ENCODE data around the gene NFATC1.
A peak's percentile ranks its signal among the peaks of the same experiment; 100 is the strongest.

NFATC1 gene

DNA sequence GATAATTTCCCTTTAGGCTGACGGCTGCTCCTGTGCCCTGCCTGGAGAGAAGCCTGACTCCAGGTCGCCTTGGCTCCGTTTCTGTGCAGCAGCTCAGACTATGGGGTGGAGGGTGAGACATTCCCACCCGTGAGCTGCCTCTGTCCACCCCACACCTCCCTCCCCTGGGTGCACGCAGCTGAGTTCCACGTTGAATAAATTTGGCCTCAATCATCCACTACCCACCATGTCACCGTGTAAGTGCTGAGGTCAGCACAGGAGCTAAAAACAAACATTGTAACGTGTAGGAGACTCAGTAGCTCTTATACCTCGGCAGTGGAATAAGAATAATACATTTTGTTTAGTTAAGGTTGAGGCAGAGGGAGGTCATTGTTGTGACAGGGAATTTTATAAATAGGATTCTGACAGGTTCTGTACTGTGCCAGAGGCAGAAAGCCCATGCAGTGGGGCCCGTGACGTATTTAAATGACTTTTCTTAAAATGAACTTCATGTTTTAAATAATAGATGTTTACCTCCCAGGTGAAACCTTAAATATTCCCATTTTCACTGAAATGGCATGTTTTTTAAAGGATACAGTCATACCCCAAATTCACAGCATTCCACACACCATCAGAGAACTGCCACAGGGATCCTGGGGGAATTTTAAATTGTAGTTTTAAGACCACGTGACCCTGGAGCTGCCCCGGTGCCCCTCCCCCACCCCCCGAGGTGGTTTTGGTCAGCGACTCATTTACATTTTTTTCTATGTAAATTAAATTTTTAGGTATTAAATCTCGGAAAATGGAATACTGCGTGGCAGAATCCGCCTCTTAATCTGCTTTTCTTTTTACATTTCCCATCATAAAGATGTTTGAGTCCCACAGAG lies 50.2 kb downstream of the NFATC1 start:
- DNase-seq = no peak

DNA sequence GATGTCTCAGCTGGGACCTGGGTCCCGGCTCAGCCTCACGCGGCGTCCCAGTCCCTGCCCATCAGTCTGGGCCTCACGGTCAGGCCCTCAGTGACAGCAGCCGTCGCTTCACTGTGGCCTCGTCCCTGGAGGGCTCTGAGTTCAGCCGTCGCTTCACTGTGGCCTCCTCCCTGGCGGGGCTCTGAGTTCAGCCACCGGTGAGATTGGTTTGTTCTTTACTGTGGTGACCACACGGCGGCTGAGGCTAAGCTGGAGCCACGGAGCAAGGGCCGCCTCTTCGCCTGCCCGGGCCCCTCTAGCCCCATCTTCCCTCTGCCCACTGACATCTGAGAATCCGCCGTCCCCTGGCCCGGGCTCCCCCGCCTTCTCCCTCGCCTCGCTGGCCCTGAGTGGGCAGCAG lies 51.2 kb downstream of the NFATC1 start:
- DNase-seq = no peak

- DNase-seq = no peak
Observed at GRCh38 chr18:79447703-79448367, 52.1 kb downstream of the NFATC1 start.

DNA sequence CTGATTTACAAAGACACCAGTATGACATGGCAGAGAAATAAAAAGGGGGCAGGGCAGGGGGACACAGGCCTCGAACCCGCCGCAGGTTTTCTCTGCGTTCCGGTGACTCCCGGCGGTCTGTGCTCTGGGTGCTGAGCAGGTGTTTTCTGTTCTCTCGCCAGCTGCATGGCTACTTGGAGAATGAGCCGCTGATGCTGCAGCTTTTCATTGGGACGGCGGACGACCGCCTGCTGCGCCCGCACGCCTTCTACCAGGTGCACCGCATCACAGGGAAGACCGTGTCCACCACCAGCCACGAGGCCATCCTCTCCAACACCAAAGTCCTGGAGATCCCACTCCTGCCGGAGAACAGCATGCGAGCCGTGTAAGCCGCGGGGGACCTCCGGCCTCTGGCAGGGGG lies 52.9 kb downstream of the NFATC1 start:
- DNase-seq = no peak

DNA sequence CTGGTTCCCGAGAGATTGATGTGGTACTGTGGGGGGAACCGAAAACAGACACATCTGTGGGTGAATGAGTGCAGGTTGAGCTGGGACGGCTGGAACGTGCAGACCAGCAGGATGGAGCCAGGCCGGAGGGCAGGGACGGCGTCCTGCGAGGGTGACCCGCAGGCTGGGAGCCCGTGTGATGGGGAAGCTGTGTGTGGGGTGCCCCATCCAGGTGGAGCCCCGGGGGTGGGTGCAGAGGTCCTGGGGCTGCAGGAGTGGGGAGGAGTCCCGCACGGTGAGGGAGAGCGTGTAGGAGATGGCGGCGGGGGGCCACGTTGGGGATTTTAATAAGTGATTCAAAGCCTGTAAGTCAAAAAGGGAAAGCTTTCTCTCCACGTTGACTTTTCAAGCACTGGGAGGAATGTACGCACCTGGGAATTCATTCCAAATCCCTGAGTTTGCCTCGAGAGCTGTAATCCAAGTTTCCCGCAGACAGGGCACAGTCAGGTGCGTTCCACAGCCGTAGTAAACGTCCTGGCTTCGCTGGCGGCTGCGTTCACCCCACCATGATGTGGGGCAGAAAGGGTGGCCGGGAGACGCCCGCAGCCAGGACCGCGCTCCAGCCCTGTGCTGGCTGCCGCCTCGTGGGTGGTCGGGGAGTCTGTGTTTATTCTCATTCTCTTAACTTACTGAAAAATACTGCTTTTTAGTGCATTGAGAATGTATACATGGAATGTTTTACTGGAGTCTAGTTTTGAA lies 54.0 kb downstream of the NFATC1 start:
- no peak for DNase-seq

GRCh38 chr18:79450289-79451080 lies 54.8 kb downstream of the NFATC1 start:
- DNase-seq = no peak

DNA sequence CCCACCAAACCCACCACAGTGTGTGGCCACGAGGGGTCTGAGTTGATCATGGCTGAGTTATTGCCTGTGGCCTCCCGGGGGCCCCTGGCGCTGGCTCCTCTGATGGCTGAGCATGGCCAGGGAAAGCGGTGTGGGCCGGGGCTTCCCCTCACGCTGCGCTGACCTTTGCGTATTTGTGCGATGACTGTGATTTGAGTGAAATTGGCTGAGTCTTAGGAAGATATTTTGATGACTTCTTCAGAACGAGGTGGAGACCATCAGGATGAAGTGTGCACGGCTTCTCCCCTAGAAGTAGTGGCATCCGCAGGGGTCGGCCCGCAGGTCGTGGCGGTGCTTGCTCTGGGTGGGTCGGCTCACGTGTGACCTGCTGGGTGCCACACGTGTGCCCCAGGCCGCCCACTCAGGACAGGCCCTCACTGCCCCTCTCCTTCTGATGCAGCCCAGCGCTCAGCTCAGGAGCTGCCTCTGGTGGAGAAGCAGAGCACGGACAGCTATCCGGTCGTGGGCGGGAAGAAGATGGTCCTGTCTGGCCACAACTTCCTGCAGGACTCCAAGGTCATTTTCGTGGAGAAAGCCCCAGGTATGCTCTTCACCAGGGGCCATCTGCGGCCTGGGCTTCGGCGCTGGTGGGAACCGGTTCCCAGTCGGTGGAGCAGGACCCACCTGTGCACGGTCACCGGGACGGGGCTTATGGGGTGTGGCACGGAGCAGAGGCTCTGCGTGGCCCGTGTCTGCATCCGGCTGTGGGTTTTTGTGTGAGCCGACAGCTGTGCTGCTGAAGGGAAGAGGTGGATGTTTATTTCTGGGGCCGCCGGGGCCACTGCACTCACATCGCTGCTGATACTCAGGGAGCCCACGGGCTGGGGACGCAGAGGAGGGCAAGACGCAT lies 55.8 kb downstream of the NFATC1 start:
- DNase-seq = no peak

- no peak for DNase-seq
Observed at GRCh38 chr18:79452190-79452990, 56.7 kb downstream of the NFATC1 start.

DNA sequence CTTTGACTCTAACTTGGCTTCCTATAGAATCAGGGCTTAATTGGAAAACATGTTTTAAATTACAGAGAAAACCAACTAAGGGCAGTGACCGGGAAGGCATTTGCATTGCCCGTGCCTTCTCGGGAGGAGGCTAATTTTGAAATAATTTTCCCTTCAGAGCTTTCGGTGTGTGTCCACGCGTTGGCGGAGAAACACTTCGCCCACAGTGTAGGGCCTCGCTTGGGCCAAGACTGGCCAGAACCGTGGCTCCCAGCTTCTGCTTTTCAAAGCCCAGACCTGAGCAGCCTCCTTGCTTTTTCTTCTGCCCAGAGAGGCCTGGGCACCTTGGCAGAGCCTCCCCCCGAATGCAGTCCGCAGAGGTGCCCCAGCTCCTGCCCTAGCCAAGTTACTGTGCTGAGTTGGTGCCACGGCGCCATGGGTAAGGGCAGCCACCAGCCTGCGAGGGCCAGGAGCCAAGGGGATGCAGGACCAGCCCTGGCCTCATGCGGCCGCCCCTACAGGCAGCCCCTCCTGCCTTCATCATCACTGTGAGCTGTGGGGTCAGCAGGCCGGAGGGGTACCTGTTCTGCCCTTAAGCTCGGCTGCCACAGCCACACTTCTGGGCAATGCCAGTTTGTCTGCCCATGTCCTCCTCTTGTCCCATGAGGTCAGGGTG lies 57.4 kb downstream of the NFATC1 start:
- DNase-seq = no peak

- no peak for DNase-seq
Observed at GRCh38 chr18:79453816-79454735, 58.3 kb downstream of the NFATC1 start.

- no peak for DNase-seq
Observed at GRCh38 chr18:79455261-79455660, 59.5 kb downstream of the NFATC1 start.

DNA sequence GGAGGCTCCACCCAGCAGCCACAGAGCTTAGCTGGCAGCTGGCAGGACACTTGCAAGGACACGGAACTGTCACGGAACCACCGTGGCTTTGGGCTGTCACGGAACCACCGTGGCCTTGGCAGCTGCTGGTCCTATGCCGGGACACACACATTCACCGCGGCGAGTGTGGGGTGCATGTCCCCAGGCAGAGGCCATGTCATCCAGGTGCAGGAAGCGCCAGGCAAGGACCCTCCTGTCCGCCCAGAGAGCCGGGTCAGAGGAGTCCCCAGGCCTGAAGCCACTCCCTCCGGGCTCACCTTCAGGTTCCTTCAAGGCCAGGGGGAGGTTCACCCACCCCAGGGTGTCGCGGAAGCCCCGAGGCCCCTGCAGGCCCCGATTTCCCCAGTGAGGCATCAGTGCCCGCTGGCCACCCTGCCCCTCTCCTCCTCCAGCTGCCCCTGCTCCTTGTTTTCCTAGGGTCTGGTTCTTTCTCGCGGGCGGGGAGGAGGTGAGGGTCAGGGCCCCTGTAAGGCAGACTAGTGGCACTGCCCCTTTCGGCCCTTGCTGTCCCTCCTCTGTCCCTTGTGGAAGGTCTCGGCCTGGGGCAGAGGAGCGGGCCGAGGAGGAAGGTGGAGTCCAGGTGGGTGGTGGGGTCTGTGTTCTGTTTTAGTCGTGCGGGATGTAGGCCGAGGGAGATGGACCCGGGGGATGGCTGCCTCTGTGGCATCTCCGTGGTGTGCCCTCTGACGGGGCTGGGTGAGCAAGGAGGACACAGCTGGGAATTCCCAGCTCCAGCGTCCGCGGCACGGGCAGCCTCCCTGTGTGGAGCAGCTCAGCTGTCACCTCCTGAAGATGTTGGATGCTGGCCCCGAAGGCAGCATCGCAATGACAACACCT lies 60.6 kb downstream of the NFATC1 start:
- DNase-seq = no peak

DNA sequence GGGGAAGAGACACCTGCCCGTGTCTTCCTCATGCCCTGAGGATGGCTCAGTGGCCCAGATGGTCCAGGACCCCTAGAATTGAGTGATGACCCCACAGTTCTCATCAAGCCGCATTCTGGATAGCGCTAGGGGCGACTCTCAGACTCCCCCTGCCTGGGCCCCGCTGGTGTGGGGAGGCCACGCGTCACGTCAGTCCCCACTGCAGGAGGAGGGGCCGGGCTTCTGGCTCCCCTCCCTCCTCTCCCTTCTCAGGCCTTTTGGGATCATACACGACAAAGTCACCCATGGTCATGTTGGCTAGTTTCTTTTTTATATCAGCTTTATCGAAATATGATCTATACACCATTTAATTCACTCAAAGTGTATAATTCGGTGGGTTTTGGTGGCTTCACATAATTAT lies 61.5 kb downstream of the NFATC1 start:
- no peak for DNase-seq

DNA sequence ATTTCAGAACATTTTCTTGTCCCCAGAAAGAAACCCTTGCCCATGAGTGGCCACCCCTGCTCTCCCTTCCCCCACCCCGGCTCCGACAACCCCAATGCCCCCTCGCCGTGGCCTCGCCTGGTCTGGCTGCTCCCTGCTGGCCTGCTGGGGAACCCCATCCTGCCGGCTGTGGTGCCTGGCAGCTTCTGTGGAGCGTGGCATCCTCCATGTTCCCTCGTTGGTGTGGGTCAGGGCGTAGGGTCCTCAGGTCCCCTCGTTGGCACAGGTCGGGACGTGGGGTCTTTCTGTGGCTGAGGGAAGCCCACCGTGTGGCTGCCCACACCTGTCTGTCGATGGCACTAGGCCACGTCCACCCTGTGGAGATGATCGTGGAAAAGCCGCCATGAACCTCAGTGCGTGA lies 61.9 kb downstream of the NFATC1 start:
- no peak for DNase-seq

DNA sequence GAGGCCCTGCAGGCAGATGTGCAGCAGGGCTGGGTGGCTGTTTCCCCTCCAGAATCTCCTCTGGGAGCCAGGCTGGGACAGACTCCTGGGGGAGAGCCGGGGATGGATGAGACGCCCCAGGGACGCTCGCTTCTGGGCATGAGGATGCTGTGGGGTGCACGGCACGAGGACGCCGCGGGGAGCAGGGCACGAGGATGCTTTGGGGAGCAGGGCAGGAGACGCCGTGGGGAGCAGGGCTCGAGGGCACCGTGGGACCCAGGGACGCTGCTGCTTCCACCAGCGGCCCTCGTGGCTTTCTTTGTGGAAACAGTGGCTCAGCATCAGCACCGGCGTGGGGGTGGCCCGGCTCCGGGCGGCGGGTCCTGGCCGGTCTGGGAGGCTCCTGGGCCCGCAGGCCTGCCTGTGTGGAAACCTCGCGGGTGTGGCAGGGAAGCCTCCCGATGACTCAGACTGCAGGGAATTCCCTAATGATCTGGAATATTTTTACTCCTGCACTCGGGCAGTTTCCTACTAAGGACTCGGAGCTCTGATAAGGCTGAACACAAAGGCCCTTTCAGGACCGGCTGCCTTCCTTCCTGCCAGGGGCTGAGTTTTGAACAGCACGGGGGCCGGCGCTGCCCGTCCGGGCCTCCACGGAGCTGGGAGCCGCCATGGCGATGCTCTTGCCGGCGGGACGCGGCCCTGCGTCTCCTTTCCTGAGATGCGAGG lies 62.6 kb downstream of the NFATC1 start:
- DNase-seq = peak in 1 of 2 donors; percentile 18

DNA sequence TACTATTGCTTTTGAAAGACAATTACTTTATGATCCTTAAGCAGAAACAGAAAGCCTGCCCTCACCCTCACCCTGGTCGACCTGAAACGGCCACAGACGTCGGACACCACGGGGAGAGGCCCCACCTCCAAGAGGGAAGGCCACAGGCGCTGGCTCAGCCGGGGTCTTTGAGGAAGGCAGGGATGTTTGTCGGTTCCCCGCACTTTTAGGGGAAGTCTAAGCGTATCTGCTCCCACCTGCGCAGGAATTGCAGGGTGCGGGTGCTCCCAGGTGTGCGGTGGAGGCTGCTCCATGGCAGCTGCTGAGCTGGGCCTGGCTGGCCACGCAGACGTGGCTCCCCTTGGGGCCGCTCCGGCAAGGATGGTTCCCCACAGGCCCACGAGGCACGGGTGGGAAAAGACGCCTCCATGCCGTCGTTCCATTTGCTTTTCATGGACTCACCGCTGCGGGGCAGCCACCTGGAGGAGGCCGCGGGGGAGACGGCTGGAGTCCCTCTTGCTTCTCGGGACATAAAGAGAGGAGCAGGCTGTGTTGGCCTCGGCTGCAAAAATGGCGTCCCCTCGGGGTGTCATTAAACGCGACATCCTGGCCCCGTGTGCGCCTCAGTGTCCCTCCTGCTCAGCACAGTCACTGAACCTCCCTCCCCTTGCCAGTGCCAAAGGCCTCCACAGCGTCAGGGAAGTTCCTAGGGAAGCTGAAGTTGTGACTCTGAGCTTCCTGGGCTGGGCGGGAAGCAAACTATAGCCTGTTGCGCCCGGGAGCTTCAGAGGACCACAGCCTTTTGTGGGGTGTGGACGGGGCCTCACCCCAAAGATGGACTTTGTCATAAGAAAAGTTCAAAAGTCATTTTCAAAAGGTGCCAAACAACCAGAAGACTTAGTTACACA lies 63.4 kb downstream of the NFATC1 start:
- no peak for DNase-seq

Measured in inflammatory macrophage treated with lipopolysaccharide for 1 hour (primary cell).